Keratinocyte (primary cell): ENCODE results near the gene ATAD3A.

Experiments used
- CTCF ChIP-seq, 3 experiments: IDR thresholded peaks in 1 of 3; conservative IDR thresholded peaks in 1 of 3; optimal IDR thresholded peaks in 1 of 3; 2 replicates in 2 of 3; 3 replicates in 1 of 3; pipeline versions ENCODE3 to v1.5.1; 2011; ENCODE audit warnings: low read length in 3 of 3, mild to moderate bottlenecking in 3 of 3, moderate library complexity in 2 of 3, control low read depth in 1 of 3, inconsistent platforms in 1 of 3; ENCODE audit not compliant: insufficient read depth in 2 of 3; ENCODE audit errors: extremely low read depth in 1 of 3
- EZH2 ChIP-seq: IDR thresholded peaks from one replicate; pipeline ENCODE4 v1.6.1; 2012; ENCODE audit warnings: inconsistent platforms, mild to moderate bottlenecking, low read length, moderate library complexity

GRCh38 chr1:1543706-1544099 lies 31.7 kb downstream of the ATAD3A start:
- no peak for TF ChIP-seq EZH2
- TF ChIP-seq CTCF (optimal IDR thresholded peaks at IDR 0.05 in 1 of 3, IDR thresholded peaks at IDR 0.05 in 1 of 3, conservative IDR thresholded peaks at IDR 0.05 in 1 of 3; ENCODE audit: extremely low read depth in 1 of 3, insufficient read depth in 2 of 3, low read length in 3 of 3): no peak
